T-helper 17 cell (primary cell): Measurements from ENCODE around the gene GFOD1. TPM values are rescaled to one million over a fixed set of nuclear protein-coding genes. Genes with fewer than 3 reads are reported as not detected.
"Not testable (repeated sequence)": the region's sequence is repeated elsewhere in the genome, so short reads cannot be mapped to it uniquely, and the experiment has no call there.

Experiments
- ATAC-seq: fragments of 150-1000 bp; cut with Tn5 transposase; 2 replicates; pipeline ENCODE4 v1.10.0; 2021; ENCODE audit warnings: mild to moderate bottlenecking, moderate library complexity
- DNase-seq, 3 donors: peaks; one replicate each; pipeline versions ENCODE4 v3.0.0 to v3.0.0-alpha.2; 2020 to 2021
- H3K9me3 ChIP-seq: one replicate; pipeline ENCODE4 v1.7.0; 2013; ENCODE audit warnings: low read length, mild to moderate bottlenecking; ENCODE audit not compliant: control insufficient read depth, poor library complexity, severe bottlenecking
- H3K27ac Mint-ChIP-seq: one replicate; pipeline ENCODE4 v1.8.0; 2022; ENCODE audit warnings: mild to moderate bottlenecking, moderate library complexity, mixed read lengths
- H3K27me3 Mint-ChIP-seq: one replicate; pipeline ENCODE4 v1.8.0; 2022; ENCODE audit warnings: mixed read lengths
- H3K36me3 Mint-ChIP-seq: one replicate; pipeline ENCODE4 v1.8.0; 2022; ENCODE audit warnings: low read depth, mixed read lengths
- H3K4me1 Mint-ChIP-seq: one replicate; pipeline ENCODE4 v1.8.0; 2022; ENCODE audit warnings: mild to moderate bottlenecking, mixed read lengths
- H3K4me3 Mint-ChIP-seq: one replicate; pipeline ENCODE4 v1.8.0; 2022; ENCODE audit warnings: mild to moderate bottlenecking, moderate library complexity, mixed read lengths
- total RNA-seq, 4 donors: library from RNA in 2 of 4; stranded (reverse) in 2 of 4; gene quantifications; one replicate each; pipeline ENCODE4 v1.2.3 and lab custom pipeline; 2022 to 2026

GFOD1 gene
- total RNA-seq, 2 donors from 2014 or later, result 1.4 to 3.1 TPM

DNA sequence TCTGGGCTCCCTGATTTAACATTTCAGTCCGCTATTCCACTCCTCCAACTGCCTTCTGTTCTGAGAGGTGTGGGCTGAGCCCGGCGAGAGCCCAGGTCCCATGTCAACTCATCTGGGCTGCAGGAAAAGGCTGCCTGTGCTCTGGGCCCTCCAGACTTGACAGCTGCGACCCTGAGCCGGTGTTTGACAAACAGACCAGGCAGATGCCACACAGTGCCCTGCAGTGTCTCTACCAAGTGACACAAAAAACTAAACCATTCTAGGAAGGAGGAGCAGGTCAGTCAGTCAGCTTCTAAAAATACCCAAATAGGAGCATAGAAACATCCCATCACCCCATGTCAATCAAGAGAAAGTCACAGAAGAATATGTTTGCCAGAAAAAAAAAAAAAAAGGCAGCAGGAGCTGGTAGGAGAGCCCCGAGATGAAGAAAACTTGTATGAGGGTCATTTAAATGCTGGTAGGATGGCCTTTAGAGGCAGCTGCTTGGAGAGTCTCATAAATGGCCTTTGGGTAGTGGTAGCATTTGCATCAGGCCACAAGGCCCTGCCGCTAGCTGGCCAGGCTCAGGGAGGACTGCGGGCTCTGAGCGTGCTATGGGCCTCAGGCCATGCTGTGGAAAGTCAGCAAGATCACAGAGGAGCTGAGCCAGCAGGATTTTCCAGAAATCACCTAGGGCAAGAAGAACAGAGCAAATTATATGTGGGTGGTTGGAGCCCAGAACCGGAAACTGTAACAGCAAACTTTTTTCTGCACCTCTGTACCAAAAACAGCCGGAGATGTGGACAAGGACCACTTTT lies 36.6 kb upstream of the GFOD1 start:
- H3K4me3 Mint-ChIP-seq, result peak overlapping the region; percentile 3
- no peak for ATAC-seq

DNA sequence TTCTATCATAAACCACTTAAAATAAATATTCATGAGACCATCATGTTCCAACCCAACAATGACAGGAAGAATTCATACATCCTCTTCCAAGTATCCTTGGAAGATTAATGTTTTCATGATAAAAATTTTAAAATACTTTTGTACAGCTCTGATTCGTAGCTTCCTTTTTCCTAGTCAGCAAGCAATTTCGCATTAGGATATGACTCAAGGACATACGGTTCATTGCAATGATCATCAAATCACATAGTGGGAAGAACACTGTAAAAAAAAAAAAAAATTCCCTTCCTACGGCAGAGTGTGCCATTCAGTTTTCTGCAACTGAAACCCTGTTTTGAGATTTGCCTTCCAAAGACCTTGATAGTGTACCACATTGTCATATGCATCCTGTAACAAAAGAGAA lies 35.3 kb upstream of the GFOD1 start:
- Mint-ChIP-seq H3K27me3 (peaks cover 13% of the 10 kb centered on the region), H3K36me3 (no peaks in the 10 kb centered on the region), H3K27ac (no peak overlapping the region), H3K4me1 (no peaks in the 10 kb centered on the region), H3K4me3 (no peak overlapping the region)
- no peaks in the 10 kb centered on the region for H3K9me3 ChIP-seq
- ATAC-seq, result no peak
- no peak for DNase-seq

More for the DNA sequence above, 36.6 kb upstream of the GFOD1 start:
- H3K27ac Mint-ChIP-seq, result no peak overlapping the region
- H3K27me3 Mint-ChIP-seq, result peaks cover 13% of the 10 kb centered on the region
- no peaks in the 10 kb centered on the region for H3K36me3 Mint-ChIP-seq
- H3K9me3 ChIP-seq, result no peaks in the 10 kb centered on the region
- DNase-seq, result no peak
- H3K4me1 Mint-ChIP-seq, result no peaks in the 10 kb centered on the region

DNA sequence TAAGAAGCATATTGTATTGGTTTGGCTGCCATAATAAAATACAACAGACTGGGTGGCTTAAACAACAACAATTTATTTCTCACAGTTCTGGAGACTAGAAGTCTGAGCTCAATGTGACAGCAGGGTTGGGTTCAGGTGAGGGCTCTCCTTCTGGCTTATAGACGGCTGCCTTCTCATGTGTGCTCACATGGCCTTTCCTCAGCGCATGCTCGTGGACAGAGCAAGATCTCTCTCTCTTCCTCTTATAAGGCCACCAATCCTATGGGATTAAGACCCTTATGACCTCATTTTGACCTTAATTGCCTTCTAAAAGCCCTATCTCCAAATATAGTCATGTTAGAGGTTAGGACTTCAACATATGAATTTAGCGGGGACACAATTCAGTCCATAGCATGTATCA lies 32.4 kb upstream of the GFOD1 start:
- Mint-ChIP-seq H3K4me1 (no peaks in the 10 kb centered on the region), H3K4me3 (no peak overlapping the region), H3K27me3 (peaks cover 22% of the 10 kb centered on the region), H3K36me3 (peaks cover 3% of the 10 kb centered on the region), H3K27ac (no peak overlapping the region)
- ATAC-seq (no peak), DNase-seq (no peak)
- H3K9me3 ChIP-seq, result no peaks in the 10 kb centered on the region

DNA sequence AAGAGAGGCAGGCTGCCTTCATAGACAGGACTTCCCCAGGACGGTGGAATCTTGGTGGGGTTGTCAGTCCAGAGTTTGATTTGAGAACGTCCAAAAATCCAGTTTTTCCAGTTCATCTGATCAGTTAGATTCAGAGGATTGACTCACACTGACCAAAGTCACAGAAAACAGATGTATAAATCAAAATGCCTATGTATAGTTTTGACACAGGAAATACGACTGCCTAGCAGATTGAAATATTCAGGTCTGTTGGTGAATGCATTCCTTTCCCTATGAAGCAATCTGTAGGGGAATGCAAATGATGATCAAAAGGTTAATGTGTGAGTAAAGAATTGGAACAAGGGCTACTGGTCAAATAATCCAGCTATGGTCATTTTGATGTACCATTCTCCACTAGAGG lies 29.7 kb upstream of the GFOD1 start:
- Mint-ChIP-seq H3K27ac (no peak overlapping the region), H3K4me3 (no peak overlapping the region), H3K4me1 (no peaks in the 10 kb centered on the region), H3K36me3 (peaks cover 3% of the 10 kb centered on the region), H3K27me3 (peaks cover 23% of the 10 kb centered on the region)
- no peak for ATAC-seq
- no peaks in the 10 kb centered on the region for H3K9me3 ChIP-seq
- DNase-seq, result no peak

DNA sequence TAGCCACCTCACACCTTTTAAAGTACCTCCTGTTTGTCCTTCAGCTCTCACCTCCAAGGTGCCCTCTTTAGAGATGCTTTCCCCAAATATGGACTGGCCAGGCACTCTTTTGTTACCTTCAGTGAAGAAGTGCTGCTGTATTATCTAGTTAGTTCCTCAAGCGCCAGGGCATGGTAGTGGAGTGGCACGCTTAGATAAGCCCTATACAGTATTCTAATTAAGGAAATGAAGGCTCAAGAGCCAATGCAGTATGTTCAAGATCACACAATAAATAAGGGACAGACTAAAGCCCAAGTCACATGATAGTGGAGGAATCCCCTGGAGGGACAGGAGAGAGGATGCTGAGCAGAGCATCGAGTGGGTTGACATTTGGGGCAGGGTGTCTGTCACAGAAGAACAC lies 28.5 kb upstream of the GFOD1 start:
- Mint-ChIP-seq H3K4me1 (no peaks in the 10 kb centered on the region), H3K4me3 (no peak overlapping the region)

DNA sequence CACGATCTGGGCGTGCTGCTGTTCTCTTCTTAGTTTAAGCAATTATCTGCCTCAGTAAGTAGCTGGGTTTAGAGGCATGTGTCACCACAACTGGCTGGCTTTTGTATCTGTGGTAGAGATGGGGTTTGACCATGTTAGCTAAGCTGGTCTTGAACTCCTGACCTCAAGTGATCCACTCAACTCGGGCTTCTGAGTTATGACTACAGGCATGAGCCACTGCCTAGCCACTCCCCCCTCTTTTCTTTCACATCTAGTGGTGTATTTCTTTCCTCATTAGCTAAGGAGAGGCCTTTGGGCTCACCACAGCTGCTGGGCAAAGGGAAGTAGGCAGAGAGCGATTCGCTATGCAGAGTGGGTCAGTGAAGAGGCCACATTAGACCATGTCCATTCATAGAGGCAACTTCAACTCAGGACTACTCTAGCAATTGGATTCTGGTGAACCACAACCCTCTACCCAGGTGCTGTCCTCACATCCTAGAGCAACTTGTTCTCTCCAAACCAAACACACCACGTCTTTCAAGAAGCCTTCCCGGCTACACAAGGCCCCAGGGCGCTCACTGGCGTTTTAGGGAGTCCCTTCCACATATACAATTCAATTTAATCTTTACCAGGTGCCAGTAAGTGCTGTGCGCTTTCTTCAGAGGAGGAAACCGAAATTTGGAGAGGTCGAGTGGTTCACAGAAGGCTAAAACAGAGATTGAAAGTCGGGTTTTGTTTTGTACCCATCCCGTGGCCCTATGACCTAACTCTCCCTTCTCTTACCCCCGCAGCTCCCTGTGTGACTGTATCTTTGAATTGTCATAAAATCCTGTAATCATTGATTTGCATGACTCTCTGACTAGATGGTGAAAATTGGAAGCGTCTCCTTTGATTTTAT lies 26.5 kb upstream of the GFOD1 start:
- DNase-seq, result no peak
- no peak overlapping the region for H3K4me3 Mint-ChIP-seq
- H3K36me3 Mint-ChIP-seq, result peaks cover 3% of the 10 kb centered on the region
- no peak for ATAC-seq
- H3K27ac Mint-ChIP-seq, result no peak overlapping the region
- no peaks in the 10 kb centered on the region for H3K9me3 ChIP-seq
- H3K27me3 Mint-ChIP-seq, result peaks cover 23% of the 10 kb centered on the region
- H3K4me1 Mint-ChIP-seq, result no peaks in the 10 kb centered on the region

More for the DNA sequence above, 28.5 kb upstream of the GFOD1 start:
- no peaks in the 10 kb centered on the region for H3K9me3 ChIP-seq
- Mint-ChIP-seq H3K27ac (no peak overlapping the region), H3K36me3 (peaks cover 3% of the 10 kb centered on the region), H3K27me3 (peaks cover 23% of the 10 kb centered on the region)
- no peak for DNase-seq
- ATAC-seq, result no peak

DNA sequence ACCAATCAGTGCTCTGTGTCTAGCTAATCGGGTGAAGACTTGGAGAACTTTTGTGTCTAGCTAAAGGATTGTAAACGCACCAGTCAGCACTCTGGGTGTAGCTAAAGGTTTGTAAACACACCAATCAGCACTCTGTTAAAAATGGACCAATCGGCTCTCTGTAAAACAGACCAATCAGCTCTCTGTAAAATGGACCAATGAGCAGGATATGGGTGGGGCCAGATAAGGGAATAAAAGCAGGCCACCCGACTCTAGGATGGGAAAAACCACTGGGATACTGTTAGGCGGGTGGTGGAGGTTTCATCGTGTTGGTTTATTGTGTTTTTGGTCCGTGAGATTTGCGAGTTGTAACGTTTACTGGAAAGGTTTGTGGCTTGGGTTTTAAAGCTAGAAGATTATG lies 25.5 kb upstream of the GFOD1 start:
- H3K27me3 Mint-ChIP-seq, result peaks cover 29% of the 10 kb centered on the region
- no peaks in the 10 kb centered on the region for H3K9me3 ChIP-seq
- no peak overlapping the region for H3K27ac Mint-ChIP-seq
- no peaks in the 10 kb centered on the region for H3K4me1 Mint-ChIP-seq
- no peak for DNase-seq
- peaks cover 3% of the 10 kb centered on the region for H3K36me3 Mint-ChIP-seq
- ATAC-seq, result no peak
- no peak overlapping the region for H3K4me3 Mint-ChIP-seq

DNA sequence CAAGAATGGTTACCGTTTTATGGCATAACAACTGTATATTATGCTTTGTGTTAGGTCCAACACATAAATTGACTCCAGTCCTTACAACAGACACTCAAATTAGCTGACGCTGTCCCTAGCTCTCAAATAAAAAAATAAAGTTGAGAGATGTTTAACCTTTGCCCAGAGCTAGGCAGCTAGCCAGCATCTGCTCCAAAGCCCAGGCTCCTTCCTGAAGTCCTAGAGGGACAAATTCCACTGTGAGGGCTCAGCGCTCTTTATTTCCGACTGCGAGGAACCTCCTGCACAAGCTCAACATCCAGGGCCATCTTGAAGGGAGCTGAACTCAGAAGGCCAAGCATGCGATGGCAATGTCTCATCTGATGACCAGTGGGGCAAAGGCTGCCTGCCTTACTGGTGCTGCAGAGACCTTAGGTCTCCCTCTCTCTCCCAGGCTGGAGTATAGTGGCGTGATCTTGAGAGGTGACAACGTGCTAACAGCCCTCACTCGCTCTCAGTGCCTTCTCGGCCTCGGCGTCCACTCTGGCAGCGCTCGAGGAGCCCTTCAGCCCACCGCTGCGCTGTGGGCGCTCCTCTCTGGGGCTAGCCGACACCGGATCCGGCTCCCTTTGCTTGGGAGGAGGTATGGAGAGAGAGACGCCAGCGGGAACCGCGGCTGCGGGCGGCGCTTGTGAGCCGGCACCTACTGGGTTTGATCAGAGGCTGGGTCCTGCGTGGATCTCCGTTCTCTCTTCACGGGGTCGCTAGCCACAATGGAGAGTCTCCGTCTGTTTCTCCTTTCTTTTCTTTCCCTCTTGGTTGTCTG lies 24.7 kb upstream of the GFOD1 start:
- Mint-ChIP-seq H3K36me3 (peaks cover 3% of the 10 kb centered on the region), H3K27me3 (peaks cover 29% of the 10 kb centered on the region), H3K4me1 (no peaks in the 10 kb centered on the region), H3K27ac (no peak overlapping the region), H3K4me3 (no peak overlapping the region)
- no peaks in the 10 kb centered on the region for H3K9me3 ChIP-seq
- ATAC-seq (no peak), DNase-seq (no peak)

DNA sequence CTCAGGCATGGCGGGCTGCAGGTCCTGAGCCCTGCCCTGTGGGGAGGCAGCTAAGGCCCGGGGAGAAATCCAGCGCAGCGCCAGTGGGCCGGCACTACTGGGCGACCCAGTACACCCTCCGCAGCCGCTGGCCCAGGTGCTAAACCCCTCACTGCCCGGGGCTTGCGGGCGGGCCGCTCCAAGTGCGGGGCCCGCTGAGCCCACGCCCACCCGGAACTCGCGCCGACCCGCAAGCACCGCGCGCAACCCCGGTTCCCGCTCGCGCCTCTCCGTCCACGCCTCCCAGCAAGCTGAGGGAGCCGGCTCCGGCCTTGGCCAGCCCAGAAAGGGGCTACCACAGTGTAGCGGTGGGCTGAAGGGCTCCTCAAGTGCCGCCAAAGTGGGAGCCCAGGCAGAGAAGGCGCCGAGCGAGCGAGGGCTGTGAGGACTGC lies 23.8 kb upstream of the GFOD1 start:
- H3K9me3 ChIP-seq, H3K4me1 Mint-ChIP-seq, DNase-seq, H3K36me3 Mint-ChIP-seq, H3K27ac Mint-ChIP-seq, ATAC-seq, H3K4me3 Mint-ChIP-seq: not testable (repeated sequence)
- peaks cover 26% of the 10 kb centered on the region for H3K27me3 Mint-ChIP-seq

DNA sequence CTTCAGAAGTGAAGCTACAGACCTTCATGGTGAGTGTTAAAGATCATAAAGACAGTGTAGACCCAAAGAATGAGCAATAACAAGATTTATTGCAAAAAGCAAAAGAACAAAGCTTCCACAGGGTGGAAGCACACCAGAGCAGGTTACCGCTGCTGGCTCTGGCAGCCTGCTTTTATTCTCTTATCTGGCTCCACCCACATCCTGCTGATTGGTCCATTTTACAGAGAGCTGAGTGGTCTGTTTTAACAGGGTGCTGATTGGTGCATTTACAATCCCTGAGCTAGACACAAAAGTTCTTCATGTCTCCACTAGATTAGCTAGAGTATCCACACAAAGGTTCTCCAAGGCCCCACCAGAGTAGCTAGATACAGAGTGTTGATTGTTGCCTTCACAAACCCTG lies 23.0 kb upstream of the GFOD1 start:
- DNase-seq, H3K27ac Mint-ChIP-seq, H3K36me3 Mint-ChIP-seq, H3K9me3 ChIP-seq, H3K4me1 Mint-ChIP-seq, ATAC-seq, H3K4me3 Mint-ChIP-seq: not testable (repeated sequence)
- peaks cover 25% of the 10 kb centered on the region for H3K27me3 Mint-ChIP-seq

DNA sequence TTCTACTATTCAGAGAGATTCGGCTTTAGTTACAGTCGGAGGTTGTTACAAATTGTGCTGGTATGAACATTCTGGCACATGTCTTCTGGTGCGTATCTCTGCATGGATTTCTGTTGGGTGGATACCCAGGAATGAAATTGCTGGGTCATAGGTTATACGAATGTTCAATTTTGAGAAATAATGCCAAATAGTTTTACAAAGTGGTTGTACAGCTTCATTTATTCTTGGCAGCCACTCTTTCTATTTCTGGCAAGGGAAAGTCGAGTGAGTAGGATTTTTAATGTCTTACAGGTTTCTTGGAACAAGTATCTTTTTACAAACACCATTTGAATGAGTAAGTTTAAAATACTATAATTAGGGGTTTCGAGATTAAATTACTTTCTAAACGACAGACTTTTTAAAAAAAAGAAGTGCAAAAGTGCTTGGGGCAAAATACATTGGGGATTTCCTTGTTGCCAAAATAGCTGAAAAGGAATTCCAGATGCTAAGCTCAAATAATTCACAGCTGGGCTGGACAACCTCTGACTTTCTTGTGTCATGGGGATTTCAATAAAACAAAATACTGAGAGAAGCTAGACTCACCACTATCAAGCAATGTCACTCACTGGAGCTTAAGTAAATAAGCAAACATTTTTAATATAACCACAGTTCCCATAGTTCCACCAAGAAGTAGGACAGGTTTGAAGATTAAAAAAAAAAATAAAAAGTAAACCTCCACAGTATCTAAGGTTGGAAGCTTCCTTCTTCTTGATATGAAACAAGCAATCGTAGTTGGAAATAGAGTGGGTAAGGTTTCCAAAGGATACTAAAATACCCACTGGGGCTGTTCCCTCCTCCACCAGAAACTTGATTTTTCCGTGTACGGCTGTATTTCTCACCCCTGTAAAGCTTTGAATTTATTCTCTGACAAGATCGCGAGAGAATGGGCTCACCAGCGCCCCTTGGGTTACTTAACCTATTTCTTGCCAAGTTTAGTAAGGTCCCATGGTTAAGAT lies 21.6 kb upstream of the GFOD1 start:
- H3K4me1 Mint-ChIP-seq, result peaks cover 5% of the 10 kb centered on the region
- H3K27me3 Mint-ChIP-seq, result peaks cover 24% of the 10 kb centered on the region
- DNase-seq, result no peak
- no peak for ATAC-seq
- H3K4me3 Mint-ChIP-seq, result no peak overlapping the region
- no peak overlapping the region for H3K27ac Mint-ChIP-seq
- H3K9me3 ChIP-seq, result no peaks in the 10 kb centered on the region
- peaks cover 2% of the 10 kb centered on the region for H3K36me3 Mint-ChIP-seq

DNA sequence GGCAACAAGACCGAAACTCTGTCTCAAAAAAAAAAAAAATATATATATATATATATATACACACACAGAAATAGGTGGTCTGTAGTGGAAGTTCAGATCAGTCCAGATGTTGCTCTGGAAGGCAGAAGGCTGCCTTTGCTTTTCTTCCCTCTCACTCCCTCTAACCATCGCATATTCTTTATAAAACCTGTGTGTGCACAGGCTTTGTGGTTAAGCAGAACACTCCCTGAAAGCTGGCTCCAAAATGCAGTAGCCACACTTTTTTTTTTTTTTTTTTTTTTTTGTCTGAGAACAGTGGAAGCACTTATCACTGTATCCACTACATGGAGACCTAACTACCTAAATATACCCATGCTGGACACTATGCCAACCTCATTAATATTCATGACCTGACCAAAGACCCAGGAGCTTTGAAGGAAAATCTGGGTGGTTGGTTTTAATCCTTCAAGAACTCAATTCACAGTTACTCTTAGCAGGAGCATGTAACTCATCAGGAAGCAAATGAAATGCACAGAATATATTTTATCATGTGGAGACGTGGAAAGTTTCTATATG lies 20.0 kb upstream of the GFOD1 start:
- H3K27ac Mint-ChIP-seq, result no peak overlapping the region
- peaks cover 5% of the 10 kb centered on the region for H3K4me1 Mint-ChIP-seq
- peaks cover 20% of the 10 kb centered on the region for H3K27me3 Mint-ChIP-seq

More for the DNA sequence above, 20.0 kb upstream of the GFOD1 start:
- Mint-ChIP-seq H3K4me3 (no peak overlapping the region), H3K36me3 (peaks cover 2% of the 10 kb centered on the region)
- no peak for ATAC-seq
- no peaks in the 10 kb centered on the region for H3K9me3 ChIP-seq
- DNase-seq, result no peak
